HL-60 (cell line): ENCODE data around the gene CNR1.

Experiments used
- DNase-seq, 2 experiments: peaks; one replicate each; pipeline ENCODE4 v3.0.0-alpha.2; 2010 to 2020; ENCODE audit warnings: low read depth in 1 of 2, low spot score in 1 of 2
- H3K27ac ChIP-seq: fragments of 250-450 bp; sonication (Bioruptor Pico); replicated peaks from 2 replicates; pipeline ENCODE4 v1.5.1; 2020; ENCODE audit warnings: mild to moderate bottlenecking, moderate library complexity
- H3K27me3 ChIP-seq: fragments of 250-450 bp; sonication (Bioruptor Pico); 2 replicates; pipeline ENCODE4 v1.5.1; 2021; ENCODE audit warnings: mild to moderate bottlenecking, moderate library complexity; ENCODE audit not compliant: insufficient read depth, poor library complexity, severe bottlenecking
- H3K4me3 ChIP-seq: replicated peaks from 2 replicates; pipeline ENCODE4 v1.5.1; 2011; ENCODE audit warnings: mild to moderate bottlenecking, control low read depth, low read length; ENCODE audit not compliant: insufficient read depth
- CTCF ChIP-seq: IDR thresholded peaks from one replicate; pipeline ENCODE4 v1.5.1; 2011; ENCODE audit warnings: low read length, control low read depth, inconsistent platforms; ENCODE audit not compliant: insufficient read depth
- GABPA ChIP-seq: IDR thresholded peaks from 2 replicates; pipeline ENCODE4 v1.6.1; 2012; ENCODE audit warnings: low read depth
- POLR2AphosphoS5 ChIP-seq: IDR thresholded peaks from 2 replicates; pipeline ENCODE4 v1.6.1; 2012; ENCODE audit warnings: low read depth
- REST ChIP-seq: IDR thresholded peaks from 2 replicates; pipeline ENCODE4 v1.6.1; 2012; ENCODE audit warnings: low read depth; ENCODE audit not compliant: insufficient replicate concordance
- SPI1 ChIP-seq: IDR thresholded peaks from 2 replicates; pipeline ENCODE4 v1.6.1; 2012; ENCODE audit warnings: low read depth, mild to moderate bottlenecking, borderline replicate concordance

CNR1 gene

GRCh38 chr6:88133718-88134117 lies 32.4 kb downstream of the CNR1 start:
- H3K4me3 ChIP-seq, result no peak overlapping the region
- no peak for TF ChIP-seq POLR2AphosphoS5
- no peak for TF ChIP-seq GABPA
- TF ChIP-seq REST, result no peak
- DNase-seq, result no peak
- H3K27ac ChIP-seq, result no peak overlapping the region
- peaks cover 4% of the 10 kb centered on the region for H3K27me3 ChIP-seq

- no peak for DNase-seq
- Histone ChIP-seq H3K27me3 (no peaks in the 10 kb centered on the region), H3K4me3 (no peak overlapping the region), H3K27ac (no peak overlapping the region)
- no peak for TF ChIP-seq POLR2AphosphoS5
- no peak for TF ChIP-seq CTCF
- TF ChIP-seq GABPA, result no peak
- no peak for TF ChIP-seq SPI1
- no peak for TF ChIP-seq REST
These were observed 41.1 kb downstream of the CNR1 start for GRCh38 chr6:88124925-88125557.

- Histone ChIP-seq H3K27ac (no peak overlapping the region), H3K4me3 (no peak overlapping the region), H3K27me3 (no peaks in the 10 kb centered on the region)
- no peak for DNase-seq
- TF ChIP-seq SPI1 (no peak), GABPA (no peak), POLR2AphosphoS5 (no peak), REST (no peak), CTCF (no peak)
These were observed 45.5 kb downstream of the CNR1 start for GRCh38 chr6:88120635-88121034.
